ENCODE data around the gene NR0B1.

GRCh38 chrX:30313322-30313721 lies 4.1 kb upstream of the NR0B1 start:
- TF ChIP-seq, protein P1, sequence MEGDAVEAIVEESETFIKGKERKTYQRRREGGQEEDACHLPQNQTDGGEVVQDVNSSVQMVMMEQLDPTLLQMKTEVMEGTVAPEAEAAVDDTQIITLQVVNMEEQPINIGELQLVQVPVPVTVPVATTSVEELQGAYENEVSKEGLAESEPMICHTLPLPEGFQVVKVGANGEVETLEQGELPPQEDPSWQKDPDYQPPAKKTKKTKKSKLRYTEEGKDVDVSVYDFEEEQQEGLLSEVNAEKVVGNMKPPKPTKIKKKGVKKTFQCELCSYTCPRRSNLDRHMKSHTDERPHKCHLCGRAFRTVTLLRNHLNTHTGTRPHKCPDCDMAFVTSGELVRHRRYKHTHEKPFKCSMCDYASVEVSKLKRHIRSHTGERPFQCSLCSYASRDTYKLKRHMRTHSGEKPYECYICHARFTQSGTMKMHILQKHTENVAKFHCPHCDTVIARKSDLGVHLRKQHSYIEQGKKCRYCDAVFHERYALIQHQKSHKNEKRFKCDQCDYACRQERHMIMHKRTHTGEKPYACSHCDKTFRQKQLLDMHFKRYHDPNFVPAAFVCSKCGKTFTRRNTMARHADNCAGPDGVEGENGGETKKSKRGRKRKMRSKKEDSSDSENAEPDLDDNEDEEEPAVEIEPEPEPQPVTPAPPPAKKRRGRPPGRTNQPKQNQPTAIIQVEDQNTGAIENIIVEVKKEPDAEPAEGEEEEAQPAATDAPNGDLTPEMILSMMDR (IDR thresholded peaks at IDR 0.05), result no peak
- TF ChIP-seq EP300 (IDR thresholded peaks at IDR 0.05), result no peak
- no peak for TF ChIP-seq POLR2A (IDR thresholded peaks at IDR 0.05)

All from sigmoid colon (tissue), 4 donors.